AG20443 (cell line): ENCODE results near the gene KLHL4.
"Not testable (repeated sequence)": the region's sequence is repeated elsewhere in the genome, so short reads cannot be mapped to it uniquely, and the experiment has no call there.

ENCODE experiments used
- DNase-seq: peaks from one replicate; pipeline ENCODE4 v3.0.0; 2012; ENCODE audit warnings: low spot score, mixed read lengths

Gene KLHL4

GRCh38 chrX:87661761-87662160 is 144.2 kb downstream of the KLHL4 start:
- DNase-seq, result no peak

- DNase-seq, result no peak
These were observed 145.8 kb downstream of the KLHL4 start for GRCh38 chrX:87663421-87663820.

DNA sequence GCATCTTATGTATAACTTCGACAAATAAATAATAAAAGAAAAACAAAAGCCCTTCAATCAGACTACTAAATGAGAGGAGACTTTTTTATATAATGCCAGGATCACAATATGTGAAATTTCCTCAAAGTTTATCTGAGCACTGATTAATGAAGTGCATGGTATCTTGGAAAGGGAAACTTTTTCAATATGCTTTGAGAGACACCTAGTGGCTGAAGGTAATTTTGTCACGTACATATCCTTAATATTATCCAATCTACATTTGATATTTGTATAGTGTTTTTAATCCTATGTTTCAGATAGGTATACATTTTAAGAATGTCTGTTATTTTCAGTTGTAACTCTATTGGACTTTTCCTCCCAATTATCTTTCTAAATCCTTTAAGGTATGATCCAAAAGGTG is 146.8 kb downstream of the KLHL4 start:
- no peak for DNase-seq

GRCh38 chrX:87679849-87680248 is 162.2 kb downstream of the KLHL4 start:
- no peak for DNase-seq

GRCh38 chrX:87687703-87688102 is 170.1 kb downstream of the KLHL4 start:
- DNase-seq, result no peak

DNA sequence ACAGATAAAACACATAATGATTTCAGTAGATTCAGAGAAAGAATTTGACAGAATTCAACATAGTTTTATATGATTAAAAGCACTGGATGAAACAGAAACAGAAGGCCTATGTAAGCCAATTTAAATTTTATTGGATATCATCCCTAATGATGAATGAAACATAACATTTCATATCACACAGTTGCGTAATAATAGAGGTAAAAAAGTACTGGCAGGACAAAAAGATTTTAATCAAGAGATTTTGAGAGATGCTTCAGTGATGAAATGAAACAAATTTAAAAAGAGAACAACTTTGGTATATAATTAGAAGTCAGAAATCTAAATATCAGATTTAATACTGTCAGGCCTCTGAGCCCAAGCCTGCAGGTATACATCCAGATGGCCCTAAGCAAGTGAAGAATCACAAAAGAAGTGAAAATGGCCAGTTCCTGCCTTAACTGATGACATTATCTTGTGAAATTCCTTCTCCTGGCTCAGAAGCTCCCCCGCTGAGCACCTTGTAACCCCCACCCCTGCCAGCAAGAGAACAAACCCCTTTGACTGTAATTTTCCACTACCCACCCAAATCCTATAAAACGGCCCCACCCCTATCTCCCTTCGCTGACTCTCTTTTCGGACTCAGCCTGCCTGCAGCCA is 170.6 kb downstream of the KLHL4 start:
- DNase-seq, result not testable (repeated sequence)

DNA sequence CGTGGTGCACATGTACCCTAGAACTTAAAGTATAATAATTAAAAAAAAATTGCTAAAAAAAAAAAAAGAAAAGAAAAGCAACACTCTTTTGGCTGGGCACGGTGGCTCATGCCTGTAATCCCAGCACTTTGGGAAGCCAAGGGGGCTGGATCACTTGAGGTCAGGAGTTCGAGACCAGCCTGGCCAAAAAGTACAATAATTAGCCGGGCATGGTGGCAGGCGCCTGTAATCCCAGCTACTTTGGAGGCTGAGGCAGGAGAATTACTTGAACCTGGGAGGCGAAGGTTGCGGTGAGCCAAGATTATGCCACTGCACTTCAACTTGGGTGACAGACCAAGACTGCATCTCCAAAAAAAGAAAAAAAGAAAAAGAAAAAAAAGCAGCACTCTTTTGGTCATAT is 171.6 kb downstream of the KLHL4 start:
- not testable (repeated sequence) for DNase-seq

- no peak for DNase-seq
These were observed 175.6 kb downstream of the KLHL4 start for GRCh38 chrX:87693204-87693603.

DNA sequence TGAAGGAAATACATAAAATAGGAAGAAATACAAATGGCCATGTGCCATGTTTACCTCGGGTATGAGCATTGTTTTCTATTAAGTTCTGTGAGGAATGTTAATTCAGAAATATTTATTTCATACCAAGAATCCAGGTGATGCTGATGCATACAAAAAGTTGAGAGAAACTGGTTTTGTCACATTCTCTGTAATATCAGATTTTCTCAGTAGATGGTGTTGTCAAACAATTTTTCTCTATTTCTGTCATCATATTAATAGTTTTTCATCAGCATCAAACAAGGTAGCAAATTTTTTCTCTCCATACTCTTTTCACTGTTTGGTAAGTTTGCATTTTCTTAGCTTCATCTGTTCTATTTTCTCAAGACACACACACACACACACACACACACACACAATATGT is 179.8 kb downstream of the KLHL4 start:
- DNase-seq, result no peak

GRCh38 chrX:87702795-87703194 is 185.2 kb downstream of the KLHL4 start:
- DNase-seq, result no peak

GRCh38 chrX:87703469-87703868 is 185.9 kb downstream of the KLHL4 start:
- not testable (repeated sequence) for DNase-seq

- DNase-seq, result no peak
These were observed 188.5 kb downstream of the KLHL4 start for GRCh38 chrX:87706134-87706533.

DNA sequence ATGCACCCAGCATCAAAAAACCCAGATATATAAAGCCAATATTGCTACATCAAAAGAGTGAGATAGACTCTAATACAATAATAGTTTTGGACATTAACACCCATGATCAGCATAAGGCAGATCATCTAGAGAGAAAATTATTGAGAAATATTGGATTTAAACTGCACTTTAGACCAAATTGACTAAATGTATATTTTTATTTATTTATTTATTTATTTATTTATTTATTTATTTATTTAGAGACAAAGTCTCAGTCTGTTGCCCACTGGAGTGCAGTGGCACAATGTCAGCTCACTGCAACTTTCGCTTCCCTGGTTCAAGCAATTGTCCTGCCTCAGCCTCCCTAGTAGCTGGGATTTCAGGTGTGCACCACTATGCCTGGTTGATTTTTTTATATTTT is 193.0 kb downstream of the KLHL4 start:
- DNase-seq, result no peak
